ENCODE data around the gene ANKRD33B. TPM values are rescaled to one million over a fixed set of nuclear protein-coding genes. Genes with fewer than 3 reads are reported as not detected.

The ANKRD33B gene
- total RNA-seq, 1 experiment from 2014 or later = 10.9 TPM

DNA sequence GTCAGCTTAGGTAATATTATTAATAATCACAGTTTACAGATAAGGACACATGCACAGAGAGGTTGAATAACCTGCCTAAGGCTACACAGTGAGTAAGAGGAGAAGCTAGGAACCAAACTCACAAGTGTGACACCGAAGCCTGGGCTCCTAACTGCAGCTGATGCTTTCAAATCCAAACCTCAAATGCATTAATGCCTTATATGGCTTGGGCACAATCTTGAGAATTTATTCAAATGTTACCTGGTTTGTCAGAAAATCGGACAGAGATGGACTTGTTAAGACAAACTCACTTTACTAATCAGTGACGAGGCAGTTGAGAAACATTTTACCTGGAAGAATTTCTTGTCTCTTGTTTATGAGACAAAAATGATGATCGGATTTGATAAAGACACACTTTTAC is 142.5 kb downstream of the ANKRD33B start:
- DNase-seq (ENCODE audit: low read depth, low spot score) (no peak), ATAC-seq (no peak)
- H3K27me3 ChIP-seq (ENCODE audit: insufficient read depth, low read length) = no peaks in the 10 kb centered on the region
- peak overlapping the region; percentile 54 for H3K9ac ChIP-seq (ENCODE audit: low read length)
- H2AFZ ChIP-seq (ENCODE audit: low read depth, low read length, poor library complexity, severe bottlenecking) = no peak overlapping the region
- TF ChIP-seq, protein P1, sequence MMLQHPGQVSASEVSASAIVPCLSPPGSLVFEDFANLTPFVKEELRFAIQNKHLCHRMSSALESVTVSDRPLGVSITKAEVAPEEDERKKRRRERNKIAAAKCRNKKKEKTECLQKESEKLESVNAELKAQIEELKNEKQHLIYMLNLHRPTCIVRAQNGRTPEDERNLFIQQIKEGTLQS (IDR thresholded peaks at IDR 0.05) = no peak
- TF ChIP-seq CBX3 (IDR thresholded peaks at IDR 0.05; ENCODE audit: low read depth) (no peak), ZFX (IDR thresholded peaks at IDR 0.05) (no peak), POLR2A (IDR thresholded peaks at IDR 0.05; ENCODE audit: borderline replicate concordance, extremely low read depth, insufficient read depth, insufficient read length) (no peak), TCF7L2 (IDR thresholded peaks at IDR 0.05; ENCODE audit: borderline replicate concordance, extremely low read depth, insufficient read depth, insufficient read length) (no peak), JUND (IDR thresholded peaks at IDR 0.05) (no peak), ZNF274 (IDR thresholded peaks at IDR 0.05; ENCODE audit: low read depth, low read length) (no peak), YY1 (IDR thresholded peaks at IDR 0.05; ENCODE audit: extremely low read depth, insufficient replicate concordance, low read depth, low read length) (no peak), EZH2phosphoT487 (IDR thresholded peaks at IDR 0.05; ENCODE audit: borderline replicate concordance) (no peak), EZH2 (IDR thresholded peaks at IDR 0.05) (no peak), SIN3A (IDR thresholded peaks at IDR 0.05; ENCODE audit: low read depth) (no peak)
- TF ChIP-seq, protein P2, sequence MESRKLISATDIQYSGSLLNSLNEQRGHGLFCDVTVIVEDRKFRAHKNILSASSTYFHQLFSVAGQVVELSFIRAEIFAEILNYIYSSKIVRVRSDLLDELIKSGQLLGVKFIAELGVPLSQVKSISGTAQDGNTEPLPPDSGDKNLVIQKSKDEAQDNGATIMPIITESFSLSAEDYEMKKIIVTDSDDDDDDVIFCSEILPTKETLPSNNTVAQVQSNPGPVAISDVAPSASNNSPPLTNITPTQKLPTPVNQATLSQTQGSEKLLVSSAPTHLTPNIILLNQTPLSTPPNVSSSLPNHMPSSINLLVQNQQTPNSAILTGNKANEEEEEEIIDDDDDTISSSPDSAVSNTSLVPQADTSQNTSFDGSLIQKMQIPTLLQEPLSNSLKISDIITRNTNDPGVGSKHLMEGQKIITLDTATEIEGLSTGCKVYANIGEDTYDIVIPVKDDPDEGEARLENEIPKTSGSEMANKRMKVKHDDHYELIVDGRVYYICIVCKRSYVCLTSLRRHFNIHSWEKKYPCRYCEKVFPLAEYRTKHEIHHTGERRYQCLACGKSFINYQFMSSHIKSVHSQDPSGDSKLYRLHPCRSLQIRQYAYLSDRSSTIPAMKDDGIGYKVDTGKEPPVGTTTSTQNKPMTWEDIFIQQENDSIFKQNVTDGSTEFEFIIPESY (IDR thresholded peaks at IDR 0.05; ENCODE audit: extremely low read depth, insufficient replicate concordance, low read length) = no peak
- TF ChIP-seq, protein P3, sequence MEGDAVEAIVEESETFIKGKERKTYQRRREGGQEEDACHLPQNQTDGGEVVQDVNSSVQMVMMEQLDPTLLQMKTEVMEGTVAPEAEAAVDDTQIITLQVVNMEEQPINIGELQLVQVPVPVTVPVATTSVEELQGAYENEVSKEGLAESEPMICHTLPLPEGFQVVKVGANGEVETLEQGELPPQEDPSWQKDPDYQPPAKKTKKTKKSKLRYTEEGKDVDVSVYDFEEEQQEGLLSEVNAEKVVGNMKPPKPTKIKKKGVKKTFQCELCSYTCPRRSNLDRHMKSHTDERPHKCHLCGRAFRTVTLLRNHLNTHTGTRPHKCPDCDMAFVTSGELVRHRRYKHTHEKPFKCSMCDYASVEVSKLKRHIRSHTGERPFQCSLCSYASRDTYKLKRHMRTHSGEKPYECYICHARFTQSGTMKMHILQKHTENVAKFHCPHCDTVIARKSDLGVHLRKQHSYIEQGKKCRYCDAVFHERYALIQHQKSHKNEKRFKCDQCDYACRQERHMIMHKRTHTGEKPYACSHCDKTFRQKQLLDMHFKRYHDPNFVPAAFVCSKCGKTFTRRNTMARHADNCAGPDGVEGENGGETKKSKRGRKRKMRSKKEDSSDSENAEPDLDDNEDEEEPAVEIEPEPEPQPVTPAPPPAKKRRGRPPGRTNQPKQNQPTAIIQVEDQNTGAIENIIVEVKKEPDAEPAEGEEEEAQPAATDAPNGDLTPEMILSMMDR (IDR thresholded peaks at IDR 0.05 in 2 of 3, conservative IDR thresholded peaks at IDR 0.05 in 1 of 3; ENCODE audit: borderline replicate concordance in 1 of 3, insufficient read depth in 1 of 3, low read depth in 2 of 3, low read length in 2 of 3) = no peak
- TF ChIP-seq, protein P4, sequence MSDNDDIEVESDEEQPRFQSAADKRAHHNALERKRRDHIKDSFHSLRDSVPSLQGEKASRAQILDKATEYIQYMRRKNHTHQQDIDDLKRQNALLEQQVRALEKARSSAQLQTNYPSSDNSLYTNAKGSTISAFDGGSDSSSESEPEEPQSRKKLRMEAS (IDR thresholded peaks at IDR 0.05) = no peak
- TF ChIP-seq, protein P5, sequence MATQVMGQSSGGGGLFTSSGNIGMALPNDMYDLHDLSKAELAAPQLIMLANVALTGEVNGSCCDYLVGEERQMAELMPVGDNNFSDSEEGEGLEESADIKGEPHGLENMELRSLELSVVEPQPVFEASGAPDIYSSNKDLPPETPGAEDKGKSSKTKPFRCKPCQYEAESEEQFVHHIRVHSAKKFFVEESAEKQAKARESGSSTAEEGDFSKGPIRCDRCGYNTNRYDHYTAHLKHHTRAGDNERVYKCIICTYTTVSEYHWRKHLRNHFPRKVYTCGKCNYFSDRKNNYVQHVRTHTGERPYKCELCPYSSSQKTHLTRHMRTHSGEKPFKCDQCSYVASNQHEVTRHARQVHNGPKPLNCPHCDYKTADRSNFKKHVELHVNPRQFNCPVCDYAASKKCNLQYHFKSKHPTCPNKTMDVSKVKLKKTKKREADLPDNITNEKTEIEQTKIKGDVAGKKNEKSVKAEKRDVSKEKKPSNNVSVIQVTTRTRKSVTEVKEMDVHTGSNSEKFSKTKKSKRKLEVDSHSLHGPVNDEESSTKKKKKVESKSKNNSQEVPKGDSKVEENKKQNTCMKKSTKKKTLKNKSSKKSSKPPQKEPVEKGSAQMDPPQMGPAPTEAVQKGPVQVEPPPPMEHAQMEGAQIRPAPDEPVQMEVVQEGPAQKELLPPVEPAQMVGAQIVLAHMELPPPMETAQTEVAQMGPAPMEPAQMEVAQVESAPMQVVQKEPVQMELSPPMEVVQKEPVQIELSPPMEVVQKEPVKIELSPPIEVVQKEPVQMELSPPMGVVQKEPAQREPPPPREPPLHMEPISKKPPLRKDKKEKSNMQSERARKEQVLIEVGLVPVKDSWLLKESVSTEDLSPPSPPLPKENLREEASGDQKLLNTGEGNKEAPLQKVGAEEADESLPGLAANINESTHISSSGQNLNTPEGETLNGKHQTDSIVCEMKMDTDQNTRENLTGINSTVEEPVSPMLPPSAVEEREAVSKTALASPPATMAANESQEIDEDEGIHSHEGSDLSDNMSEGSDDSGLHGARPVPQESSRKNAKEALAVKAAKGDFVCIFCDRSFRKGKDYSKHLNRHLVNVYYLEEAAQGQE (IDR thresholded peaks at IDR 0.05; ENCODE audit: low read depth) = no peak
- no peaks in the 10 kb centered on the region for H4K20me1 ChIP-seq (ENCODE audit: insufficient read depth)
- BruUV-seq (replicated peaks) = no TSS peak
- POLR2A ChIA-PET = interaction anchor here (0.8 kb wide), 1 partner anchor 19 kb away, joined by 3 read pairs; no protein-coding TSS in a partner anchor
- peaks cover 4% of the 10 kb centered on the region; the same call in 1 of the 2 replicates for H3K79me2 ChIP-seq (ENCODE audit: insufficient read depth, low read length)
- H3K4me1 ChIP-seq (ENCODE audit: control insufficient read depth in 1 of 2, insufficient read depth in 2 of 2, low read length in 2 of 2) = peaks cover 61 to 76% of the 10 kb centered on the region in 2 experiments
- H3K9me2 ChIP-seq (ENCODE audit: insufficient read depth) = no peaks in the 10 kb centered on the region
- peak overlapping the region in 1 of 2 experiments; percentile 24; a peak in 1 of 4 replicates for H3K4me3 ChIP-seq (replicated peaks in 1 of 2; ENCODE audit: low read depth in 1 of 2, low read length in 2 of 2)
- peak overlapping the region; percentile 70; the same call in 1 of the 2 replicates for H3K27ac ChIP-seq (ENCODE audit: low read depth, low read length)
- intact Hi-C loops (cut with micrococcal nuclease) = no loop called here
- CTCF ChIA-PET = interaction anchor here (5.3 kb wide), 1 partner anchor 18 kb away, joined by 37 read pairs; no protein-coding TSS in a partner anchor
- H3K36me3 ChIP-seq (ENCODE audit: control insufficient read depth in 1 of 2, insufficient read depth in 2 of 2, low read length in 2 of 2) = no peaks in the 10 kb centered on the region
- H3K9me3 ChIP-seq (ENCODE audit: control insufficient read depth in 1 of 2, insufficient read depth in 1 of 2, low read depth in 1 of 2, low read length in 2 of 2) = no peaks in the 10 kb centered on the region
- peak overlapping the region; percentile 59 for H3K4me2 ChIP-seq (ENCODE audit: low read length)
- RAD21 ChIA-PET (ENCODE audit: low non-redundant PET in 1 of 2, low total read pairs in 2 of 2, uncharacterized antibody in 2 of 2, unreplicated experiment in 2 of 2) = no interaction called here

Data from HCT116 (cell line).